Astrocyte (in vitro differentiated cells and primary cell): ENCODE measurements around the gene PREX1. TPM values are rescaled to one million over a fixed set of nuclear protein-coding genes. Genes with fewer than 3 reads are reported as not detected.

ENCODE experiments used
- DNase-seq: peaks from one replicate; pipeline ENCODE4 v3.0.0-alpha.2; 2010; ENCODE audit warnings: low read depth
- FAIRE-seq: peaks from 2 replicates; lab custom pipeline; 2011; peaks lifted over from hg19 to GRCh38; lab: Jason Lieb, UNC
- H2AFZ ChIP-seq: 2 replicates; pipeline ENCODE4 v1.6.0; 2012; ENCODE audit warnings: low read depth, low read length, inconsistent platforms
- H3K27ac ChIP-seq: 2 replicates; pipeline ENCODE4 v1.5.1; 2011; ENCODE audit warnings: low read depth, low read length, inconsistent platforms
- H3K27me3 ChIP-seq: 2 replicates; pipeline ENCODE4 v1.6.0; 2011; ENCODE audit warnings: low read length, inconsistent platforms; ENCODE audit not compliant: insufficient read depth
- H3K36me3 ChIP-seq: 2 replicates; pipeline ENCODE4 v1.5.1; 2011; ENCODE audit warnings: low read length, inconsistent platforms; ENCODE audit not compliant: insufficient read depth
- H3K4me1 ChIP-seq: 2 replicates; pipeline ENCODE4 v1.5.1; 2011; ENCODE audit warnings: low read length, inconsistent platforms; ENCODE audit not compliant: insufficient read depth
- H3K4me2 ChIP-seq: 2 replicates; pipeline ENCODE4 v1.6.0; 2012; ENCODE audit warnings: low read length, inconsistent platforms
- H3K4me3 ChIP-seq: 2 replicates; pipeline ENCODE4 v1.5.1; 2011; ENCODE audit warnings: low read depth, mild to moderate bottlenecking, low read length, inconsistent platforms; ENCODE audit not compliant: insufficient read depth
- H3K79me2 ChIP-seq: 2 replicates; pipeline ENCODE4 v1.6.0; 2012; ENCODE audit warnings: mild to moderate bottlenecking, low read length, inconsistent platforms; ENCODE audit not compliant: insufficient read depth
- H3K9ac ChIP-seq: 2 replicates; pipeline ENCODE4 v1.6.0; 2012; ENCODE audit warnings: mild to moderate bottlenecking, low read length, inconsistent platforms
- H3K9me3 ChIP-seq: 2 replicates; pipeline ENCODE4 v1.5.1; 2012; ENCODE audit warnings: low read depth, mild to moderate bottlenecking, low read length, inconsistent platforms; ENCODE audit not compliant: insufficient read depth
- H4K20me1 ChIP-seq: 2 replicates; pipeline ENCODE4 v1.6.0; 2012; ENCODE audit warnings: low read length, inconsistent platforms; ENCODE audit not compliant: insufficient read depth
- H3K27ac Mint-ChIP-seq: one replicate; pipeline ENCODE4 v1.8.0; 2021; ENCODE audit warnings: mild to moderate bottlenecking, mixed read lengths; ENCODE audit not compliant: unreplicated experiment
- H3K27me3 Mint-ChIP-seq: one replicate; pipeline ENCODE4 v1.8.0; 2021; ENCODE audit warnings: low read depth, mixed read lengths; ENCODE audit not compliant: unreplicated experiment
- H3K36me3 Mint-ChIP-seq: one replicate; pipeline ENCODE4 v1.8.0; 2021; ENCODE audit warnings: low read depth, mixed read lengths; ENCODE audit not compliant: unreplicated experiment
- H3K4me1 Mint-ChIP-seq: one replicate; pipeline ENCODE4 v1.8.0; 2021; ENCODE audit warnings: low read depth, mixed read lengths; ENCODE audit not compliant: unreplicated experiment
- H3K4me3 Mint-ChIP-seq: one replicate; pipeline ENCODE4 v1.8.0; 2021; ENCODE audit warnings: mild to moderate bottlenecking, moderate library complexity, mixed read lengths; ENCODE audit not compliant: unreplicated experiment
- H3K9me3 Mint-ChIP-seq: one replicate; pipeline ENCODE4 v1.8.0; 2021; ENCODE audit warnings: mild to moderate bottlenecking, mixed read lengths; ENCODE audit not compliant: unreplicated experiment
- CTCF ChIP-seq: IDR thresholded peaks from 2 replicates; pipeline ENCODE4 v1.5.1; 2011; ENCODE audit warnings: low read depth, mild to moderate bottlenecking, inconsistent platforms, low read length, moderate library complexity; ENCODE audit not compliant: insufficient read depth
- EZH2 ChIP-seq: IDR thresholded peaks from 2 replicates; pipeline ENCODE4 v1.6.1; 2012; ENCODE audit warnings: mild to moderate bottlenecking, low read length, inconsistent platforms; ENCODE audit not compliant: insufficient read depth
- total RNA-seq: library from RNA; stranded (reverse); gene quantifications from 2 replicates; pipeline ENCODE4 v1.2.1, GENCODE V29; 2021

PREX1 gene
- total RNA-seq, 1 donor from 2014 or later = 3.5 TPM

DNA sequence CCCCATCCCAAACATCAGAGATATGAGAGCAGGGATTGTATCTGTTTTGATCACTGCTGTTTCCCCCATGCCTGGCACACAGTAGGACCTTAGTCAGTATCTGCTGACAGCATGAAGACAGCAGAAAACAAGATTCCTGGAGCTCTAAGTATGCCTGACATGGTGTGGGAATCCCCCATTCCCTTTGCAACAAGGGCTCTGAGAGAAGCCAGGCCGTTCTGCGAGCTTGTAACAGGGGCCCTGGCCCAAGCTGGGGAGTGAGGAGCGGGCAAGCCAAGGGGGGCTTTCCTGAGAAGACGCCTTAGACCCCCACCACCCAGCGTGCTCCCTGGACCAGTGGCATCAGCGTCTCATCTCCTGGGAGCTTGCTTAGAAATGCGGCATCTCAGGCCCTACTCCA, 25.2 kb downstream of the PREX1 start:
- Histone ChIP-seq H3K36me3 (no peaks in the 10 kb centered on the region), H3K4me2 (no peak overlapping the region), H2AFZ (no peak overlapping the region), H4K20me1 (peaks cover 36% of the 10 kb centered on the region), H3K4me1 (no peaks in the 10 kb centered on the region), H3K27me3 (no peaks in the 10 kb centered on the region), H3K4me3 (no peak overlapping the region), H3K9ac (no peak overlapping the region), H3K27ac (no peak overlapping the region), H3K79me2 (peaks cover 6% of the 10 kb centered on the region), H3K9me3 (no peaks in the 10 kb centered on the region)
- no peak overlapping the region for H3K4me3 Mint-ChIP-seq
- FAIRE-seq (no peak), DNase-seq (no peak)
- TF ChIP-seq CTCF (no peak), EZH2 (no peak)
- no peak overlapping the region for H3K27ac Mint-ChIP-seq
- H3K9me3 Mint-ChIP-seq = peaks cover 15% of the 10 kb centered on the region
- no peaks in the 10 kb centered on the region for H3K4me1 Mint-ChIP-seq
- H3K27me3 Mint-ChIP-seq = peaks cover 20% of the 10 kb centered on the region
- H3K36me3 Mint-ChIP-seq = peaks cover 10% of the 10 kb centered on the region

GRCh38 chr20:48802216-48802615, 25.6 kb downstream of the PREX1 start:
- H3K9me3 Mint-ChIP-seq = peaks cover 14% of the 10 kb centered on the region
- Histone ChIP-seq H3K36me3 (no peaks in the 10 kb centered on the region), H3K27me3 (no peaks in the 10 kb centered on the region), H3K27ac (no peak overlapping the region), H3K79me2 (peaks cover 6% of the 10 kb centered on the region), H3K4me3 (no peak overlapping the region), H2AFZ (no peak overlapping the region), H3K9ac (no peak overlapping the region), H3K4me2 (no peak overlapping the region), H3K9me3 (no peaks in the 10 kb centered on the region), H4K20me1 (peaks cover 36% of the 10 kb centered on the region), H3K4me1 (peaks cover 4% of the 10 kb centered on the region)
- no peak for FAIRE-seq
- peaks cover 6% of the 10 kb centered on the region for H3K36me3 Mint-ChIP-seq
- no peak overlapping the region for H3K4me3 Mint-ChIP-seq
- no peak for DNase-seq
- no peaks in the 10 kb centered on the region for H3K4me1 Mint-ChIP-seq
- TF ChIP-seq CTCF = no peak
- TF ChIP-seq EZH2 = no peak
- no peak overlapping the region for H3K27ac Mint-ChIP-seq
- H3K27me3 Mint-ChIP-seq = peaks cover 23% of the 10 kb centered on the region

GRCh38 chr20:48801197-48801596, 26.6 kb downstream of the PREX1 start:
- Histone ChIP-seq H3K4me2 (no peak overlapping the region), H4K20me1 (peaks cover 36% of the 10 kb centered on the region), H3K4me3 (no peak overlapping the region), H2AFZ (no peak overlapping the region), H3K4me1 (peaks cover 4% of the 10 kb centered on the region), H3K79me2 (peaks cover 3% of the 10 kb centered on the region), H3K27me3 (no peaks in the 10 kb centered on the region), H3K9ac (no peak overlapping the region), H3K9me3 (no peaks in the 10 kb centered on the region), H3K36me3 (no peaks in the 10 kb centered on the region), H3K27ac (no peak overlapping the region)
- no peak overlapping the region for H3K27ac Mint-ChIP-seq
- DNase-seq = no peak
- peaks cover 4% of the 10 kb centered on the region for H3K36me3 Mint-ChIP-seq
- H3K27me3 Mint-ChIP-seq = peaks cover 23% of the 10 kb centered on the region
- TF ChIP-seq EZH2 = no peak
- TF ChIP-seq CTCF = no peak
- peaks cover 8% of the 10 kb centered on the region for H3K9me3 Mint-ChIP-seq
- peaks cover 1% of the 10 kb centered on the region for H3K4me1 Mint-ChIP-seq
- no peak for FAIRE-seq
- H3K4me3 Mint-ChIP-seq = no peak overlapping the region
